Muscle of leg (tissue), 11 donors: ENCODE measurements around the gene ATG5. TPM values are rescaled to one million over a fixed set of nuclear protein-coding genes. Genes with fewer than 3 reads are reported as not detected.

Experiments
- DNase-seq: peaks from one replicate; pipeline ENCODE4 v3.0.0; 2013
- H3K27ac ChIP-seq: one replicate; pipeline ENCODE4 v1.5.1; 2013; ENCODE audit warnings: mild to moderate bottlenecking, low read length, control low read depth
- H3K27me3 ChIP-seq: one replicate; pipeline ENCODE4 v1.6.1; 2013; ENCODE audit warnings: low read length; ENCODE audit not compliant: control insufficient read depth, insufficient read depth
- H3K36me3 ChIP-seq: one replicate; pipeline ENCODE4 v1.6.1; 2013; ENCODE audit warnings: low read length; ENCODE audit not compliant: control insufficient read depth, insufficient read depth
- H3K4me1 ChIP-seq: one replicate; pipeline ENCODE4 v1.6.1; 2013; ENCODE audit warnings: low read length; ENCODE audit not compliant: control insufficient read depth, insufficient read depth
- H3K4me3 ChIP-seq: one replicate; pipeline ENCODE4 v1.5.1; 2013; ENCODE audit warnings: low read length, control low read depth
- H3K9me3 ChIP-seq: replicated peaks from 2 replicates; pipeline ENCODE4 v1.6.1; 2013; ENCODE audit warnings: low read depth, low read length; ENCODE audit not compliant: control insufficient read depth
- WGBS: methylation state at CpG from one replicate; pipeline ENCODE4 v1.1.5; 2013; ENCODE audit warnings: missing lambda C conversion rate; ENCODE audit not compliant: insufficient coverage; 5-methylcytosine and 5-hydroxymethylcytosine counted together
- polyA plus RNA-seq, 8 donors: library from polyadenylated mRNA; unstranded; fragments of 120-200 nt; gene quantifications; one replicate each; pipeline versions ENCODE4 v1.2.1 to v1.2.3, GENCODE V29; 2013; ENCODE audit warnings: inconsistent platforms in 1 of 8, low replicate concordance in 1 of 8; ENCODE audit not compliant: insufficient read length in 8 of 8, insufficient read depth in 1 of 8
- total RNA-seq: library from RNA; stranded (reverse); fragments of 120-200 nt; gene quantifications from one replicate; pipeline ENCODE4 v1.2.4, GENCODE V29; 2013

The ATG5 gene
- total and polyA plus RNA-seq, 9 donors, result 19.2 to 29.8 (median 23.9) TPM

DNA sequence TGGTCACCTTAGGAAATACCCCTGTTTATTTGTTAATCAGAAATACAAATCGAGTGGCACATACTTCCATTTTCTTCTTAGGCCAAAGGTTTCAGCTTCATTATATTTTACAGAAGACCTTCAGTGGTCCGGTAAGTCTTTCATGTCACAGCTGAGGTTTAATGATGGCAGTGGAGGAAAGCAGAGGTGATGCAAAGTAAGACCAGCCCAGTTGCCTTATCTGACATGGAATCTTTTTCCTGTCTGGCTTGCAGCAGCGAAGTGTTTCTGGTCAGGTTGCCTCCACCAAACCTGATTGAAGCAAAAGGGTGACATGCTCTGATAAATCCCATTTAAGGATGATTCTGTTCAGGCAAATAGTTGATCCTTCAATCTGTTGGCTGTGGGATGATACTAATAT lies 139.4 kb downstream of the ATG5 start:
- no peak overlapping the region for H3K4me3 ChIP-seq
- no peaks in the 10 kb centered on the region for H3K27me3 ChIP-seq
- no peaks in the 10 kb centered on the region for H3K36me3 ChIP-seq
- H3K9me3 ChIP-seq, result no peaks in the 10 kb centered on the region
- no peak overlapping the region for H3K27ac ChIP-seq
- no peak for DNase-seq
- 67% methylated on average over 1 of the region's 3 CpGs for WGBS
- no peaks in the 10 kb centered on the region for H3K4me1 ChIP-seq

- H3K9me3 ChIP-seq, result no peaks in the 10 kb centered on the region
- no peak overlapping the region for H3K4me3 ChIP-seq
- H3K27me3 ChIP-seq, result no peaks in the 10 kb centered on the region
- no peaks in the 10 kb centered on the region for H3K36me3 ChIP-seq
- no peak overlapping the region for H3K27ac ChIP-seq
- DNase-seq, result no peak
- WGBS, result no CpG with 5 or more reads among the region's 2 CpGs
- H3K4me1 ChIP-seq, result no peaks in the 10 kb centered on the region
These were observed 139.9 kb downstream of the ATG5 start for GRCh38 chr6:106185615-106186014.

- Histone ChIP-seq H3K9me3 (no peaks in the 10 kb centered on the region), H3K36me3 (no peaks in the 10 kb centered on the region), H3K4me1 (no peaks in the 10 kb centered on the region), H3K4me3 (no peak overlapping the region), H3K27ac (no peak overlapping the region), H3K27me3 (no peaks in the 10 kb centered on the region)
- 100% methylated on average over 1 of the region's 3 CpGs for WGBS
- no peak for DNase-seq
These were observed 140.9 kb downstream of the ATG5 start for GRCh38 chr6:106184629-106185028.

- H3K4me3 ChIP-seq, result no peak overlapping the region
- no peaks in the 10 kb centered on the region for H3K36me3 ChIP-seq
- WGBS, result no CpG with 5 or more reads among the region's 1 CpG
- DNase-seq, result no peak
- H3K9me3 ChIP-seq, result no peaks in the 10 kb centered on the region
- no peaks in the 10 kb centered on the region for H3K27me3 ChIP-seq
- no peak overlapping the region for H3K27ac ChIP-seq
- H3K4me1 ChIP-seq, result no peaks in the 10 kb centered on the region
These were observed 142.1 kb downstream of the ATG5 start for GRCh38 chr6:106183430-106183829.

DNA sequence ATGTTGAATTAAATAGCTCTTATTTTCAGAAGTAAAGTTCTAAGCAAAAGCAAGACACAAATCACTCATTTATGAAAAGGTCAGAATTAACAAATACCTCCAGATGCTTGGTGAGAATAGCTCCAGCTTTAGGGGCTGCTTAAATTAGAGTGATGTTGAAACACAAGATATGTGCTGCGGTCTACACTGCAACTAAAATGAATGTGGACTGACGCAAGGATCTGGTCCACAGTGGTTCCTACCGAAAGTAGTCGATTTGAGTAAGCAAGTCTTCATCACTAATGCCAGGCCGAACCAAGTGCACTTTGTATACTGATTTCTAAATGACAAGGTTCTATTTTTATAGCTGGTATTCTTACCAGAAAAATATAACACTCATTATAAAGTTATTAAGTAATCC lies 143.1 kb downstream of the ATG5 start:
- no peaks in the 10 kb centered on the region for H3K4me1 ChIP-seq
- H3K27ac ChIP-seq, result no peak overlapping the region
- H3K9me3 ChIP-seq, result no peaks in the 10 kb centered on the region
- no peaks in the 10 kb centered on the region for H3K36me3 ChIP-seq
- WGBS, result 100% methylated on average over 3 of the region's 5 CpGs
- H3K4me3 ChIP-seq, result no peak overlapping the region
- no peak for DNase-seq
- no peaks in the 10 kb centered on the region for H3K27me3 ChIP-seq

DNA sequence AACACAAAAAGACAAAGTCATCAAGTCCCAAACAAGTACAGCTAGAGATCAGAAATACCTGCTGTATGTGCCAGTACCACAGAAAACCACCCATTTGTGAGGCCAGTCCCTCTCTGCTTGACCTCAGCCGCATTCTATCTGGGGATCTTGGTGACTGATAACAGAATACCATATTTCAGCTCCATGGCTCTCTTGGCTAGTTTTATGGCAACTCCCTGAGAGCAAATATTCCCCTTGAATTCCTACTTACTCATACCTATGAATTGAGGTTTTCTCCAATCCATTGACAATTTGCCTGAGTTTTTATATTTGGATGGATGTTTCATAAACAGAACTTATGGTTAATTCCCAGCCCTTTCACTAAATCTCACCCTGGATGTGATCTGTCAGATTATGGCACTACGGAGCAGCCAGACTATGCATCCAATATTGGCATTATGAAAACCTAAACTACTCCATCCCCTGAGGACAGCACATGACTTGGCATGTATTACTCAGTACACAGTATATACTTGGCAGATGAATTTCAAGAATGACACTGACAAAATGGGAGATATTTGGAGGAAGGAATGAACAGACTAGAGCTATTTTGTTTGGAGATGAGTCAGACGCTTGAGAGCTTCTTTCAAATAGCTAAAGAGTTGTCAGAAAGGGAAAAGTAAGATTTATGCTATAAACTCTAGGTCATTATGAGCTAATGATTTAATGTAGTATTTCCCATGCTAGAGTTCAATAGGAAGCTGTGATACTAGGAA lies 143.7 kb downstream of the ATG5 start:
- Histone ChIP-seq H3K36me3 (no peaks in the 10 kb centered on the region), H3K4me1 (no peaks in the 10 kb centered on the region), H3K27ac (no peak overlapping the region), H3K9me3 (no peaks in the 10 kb centered on the region), H3K27me3 (no peaks in the 10 kb centered on the region), H3K4me3 (no peak overlapping the region)
- no CpG with 5 or more reads among the region's 3 CpGs for WGBS
- peak; percentile 12 for DNase-seq

DNA sequence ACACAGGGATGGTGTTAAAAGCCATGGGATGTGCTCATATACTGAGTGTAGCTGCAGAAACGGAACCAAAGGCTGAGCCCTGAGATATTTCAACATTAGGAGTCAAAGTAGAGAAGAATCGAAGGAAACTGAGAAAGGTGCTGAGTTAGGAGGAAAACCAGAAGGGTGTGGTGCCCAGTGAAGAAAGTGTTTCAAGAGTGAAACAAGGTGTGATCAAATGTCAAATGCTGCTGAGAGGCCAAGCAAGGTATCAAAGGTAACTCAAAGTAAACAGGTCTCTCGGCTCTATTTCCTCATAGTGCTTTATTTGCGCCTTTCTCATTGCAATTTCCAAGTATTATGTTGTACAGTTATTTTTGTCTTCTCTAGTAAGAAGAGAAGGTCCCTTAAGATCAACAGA lies 145.4 kb downstream of the ATG5 start:
- H3K27ac ChIP-seq, result no peak overlapping the region
- no peaks in the 10 kb centered on the region for H3K36me3 ChIP-seq
- no peak overlapping the region for H3K4me3 ChIP-seq
- H3K9me3 ChIP-seq, result no peaks in the 10 kb centered on the region
- H3K4me1 ChIP-seq, result no peaks in the 10 kb centered on the region
- no peaks in the 10 kb centered on the region for H3K27me3 ChIP-seq
- no peak for DNase-seq
- 88% methylated on average over 2 of the region's 4 CpGs for WGBS

- no peak overlapping the region for H3K27ac ChIP-seq
- no peak overlapping the region for H3K4me3 ChIP-seq
- H3K9me3 ChIP-seq, result no peaks in the 10 kb centered on the region
- H3K27me3 ChIP-seq, result no peaks in the 10 kb centered on the region
- no peaks in the 10 kb centered on the region for H3K4me1 ChIP-seq
- DNase-seq, result no peak
- no CpG with 5 or more reads among the region's 3 CpGs for WGBS
- no peaks in the 10 kb centered on the region for H3K36me3 ChIP-seq
These were observed 146.7 kb downstream of the ATG5 start for GRCh38 chr6:106178900-106179299.

GRCh38 chr6:106177786-106178185 lies 147.8 kb downstream of the ATG5 start:
- Histone ChIP-seq H3K27ac (no peak overlapping the region), H3K4me1 (no peaks in the 10 kb centered on the region), H3K9me3 (no peaks in the 10 kb centered on the region), H3K36me3 (no peaks in the 10 kb centered on the region), H3K4me3 (no peak overlapping the region), H3K27me3 (no peaks in the 10 kb centered on the region)
- 60% methylated on average over 1 of the region's 2 CpGs for WGBS
- DNase-seq, result no peak

- Histone ChIP-seq H3K27ac (no peak overlapping the region), H3K27me3 (no peaks in the 10 kb centered on the region), H3K4me3 (no peak overlapping the region), H3K4me1 (peaks cover 8% of the 10 kb centered on the region), H3K36me3 (no peaks in the 10 kb centered on the region), H3K9me3 (no peaks in the 10 kb centered on the region)
- WGBS, result no CpG with 5 or more reads among the region's 2 CpGs
- no peak for DNase-seq
These were observed 152.3 kb downstream of the ATG5 start for GRCh38 chr6:106173124-106173879.
